AG09319 (cell line): Measurements from ENCODE around the gene DNAJC11.
"Not testable (repeated sequence)": the region's sequence is repeated elsewhere in the genome, so short reads cannot be mapped to it uniquely, and the experiment has no call there.

ENCODE experiments used
- DNase-seq: peaks from one replicate; pipeline ENCODE4 v3.0.0-alpha.2; 2010; ENCODE audit warnings: low read depth; ENCODE audit errors: extremely low read depth
- CTCF ChIP-seq: IDR thresholded peaks from 2 replicates; pipeline ENCODE4 v1.5.1; 2011; ENCODE audit warnings: low read depth, mild to moderate bottlenecking, inconsistent platforms, low read length, moderate library complexity

The DNAJC11 gene

GRCh38 chr1:6723621-6724428, 22.2 kb upstream of the DNAJC11 start:
- DNase-seq, result no peak
- TF ChIP-seq CTCF, result no peak

- no peak for TF ChIP-seq CTCF
- no peak for DNase-seq
Observed at GRCh38 chr1:6711174-6711573, 9.6 kb upstream of the DNAJC11 start.

- DNase-seq, result no peak
- TF ChIP-seq CTCF, result no peak
Observed at GRCh38 chr1:6704746-6705145, 3.1 kb upstream of the DNAJC11 start.

GRCh38 chr1:6703016-6703415, 1.4 kb upstream of the DNAJC11 start:
- no peak for DNase-seq
- TF ChIP-seq CTCF, result no peak

GRCh38 chr1:6700853-6701436, 671 bp downstream of the DNAJC11 start:
- no peak for DNase-seq
- no peak for TF ChIP-seq CTCF

- DNase-seq, result not testable (repeated sequence)
Observed at GRCh38 chr1:6699915-6700314, 1.7 kb downstream of the DNAJC11 start.

- DNase-seq, result no peak
- no peak for TF ChIP-seq CTCF
Observed at GRCh38 chr1:6695868-6696267, 5.7 kb downstream of the DNAJC11 start.
